ENCODE data around the gene DNMT3A. TPM values are rescaled to one million over a fixed set of nuclear protein-coding genes. Genes with fewer than 3 reads are reported as not detected.
A peak's percentile ranks its signal among the peaks of the same experiment; 100 is the strongest.

The DNMT3A gene
- total RNA-seq, 1 experiment from 2014 or later, result 12.2 TPM

DNA sequence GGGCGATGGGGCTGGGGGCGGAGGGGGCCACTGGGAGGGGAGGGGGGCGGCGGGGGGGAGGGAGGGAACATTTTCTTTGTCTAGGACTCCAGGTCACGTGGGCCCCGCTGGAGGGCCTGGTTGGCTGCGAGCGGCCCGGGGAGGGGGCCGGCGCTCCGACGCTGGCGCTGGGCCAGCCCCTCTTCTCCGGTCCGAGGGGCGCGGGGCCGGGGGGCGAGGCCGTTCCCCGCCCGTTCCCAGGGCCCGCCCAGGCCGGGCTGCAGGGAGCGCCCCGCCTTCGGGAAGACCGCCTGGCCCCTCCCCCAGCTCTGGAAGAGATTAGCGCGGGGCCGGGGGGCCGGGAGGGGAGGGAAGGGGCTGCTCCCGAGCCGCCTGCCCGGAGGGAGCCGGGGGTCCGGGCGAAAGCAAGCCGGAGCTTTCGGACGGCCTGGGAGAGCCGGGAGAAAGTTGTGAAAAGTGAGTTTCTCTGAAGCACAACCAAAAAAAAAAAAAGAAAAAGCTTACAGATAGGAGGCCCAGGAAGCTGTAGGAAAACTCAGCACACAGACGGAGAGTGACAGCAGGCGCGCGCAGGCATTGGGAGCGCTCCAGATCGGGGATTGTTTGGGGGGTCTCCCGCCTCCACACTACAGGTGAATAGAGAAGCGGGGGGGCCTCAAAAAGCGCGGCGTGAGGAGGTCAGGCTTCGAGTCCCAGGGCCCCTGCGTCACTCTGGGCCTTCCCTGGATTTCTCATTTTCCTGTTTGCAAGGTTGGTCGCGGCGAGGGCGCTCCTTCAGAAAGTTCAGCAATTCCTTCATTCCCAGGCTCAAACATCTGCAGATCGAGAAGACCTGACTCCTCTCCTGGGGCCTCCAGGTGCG is 89.2 kb downstream of the DNMT3A start:
- no peaks in the 10 kb centered on the region for H3K27me3 ChIP-seq (ENCODE audit: low read length)
- ChIA-PET POLR2A (ENCODE audit: unreplicated experiment) (interaction anchor here (0.6 kb wide), 1 partner anchor 10 kb away, joined by 7 read pairs; no protein-coding TSS in a partner anchor), CTCF (interaction anchor here (1.0 kb wide), 1 partner anchor 109 kb away, joined by 3 read pairs; no protein-coding TSS in a partner anchor)
- intact Hi-C loops (cut with micrococcal nuclease), result no loop called here
- ATAC-seq (peak; percentile 67), DNase-seq (peak; percentile 55)
- no peak overlapping the region for H3K27ac ChIP-seq (ENCODE audit: low read length)
- H4K20me1 ChIP-seq (ENCODE audit: low read length), result no peaks in the 10 kb centered on the region
- TF ChIP-seq EZH2phosphoT487 (IDR thresholded peaks at IDR 0.05; ENCODE audit: borderline replicate concordance, low read length), result no peak
- TF ChIP-seq, protein P1, sequence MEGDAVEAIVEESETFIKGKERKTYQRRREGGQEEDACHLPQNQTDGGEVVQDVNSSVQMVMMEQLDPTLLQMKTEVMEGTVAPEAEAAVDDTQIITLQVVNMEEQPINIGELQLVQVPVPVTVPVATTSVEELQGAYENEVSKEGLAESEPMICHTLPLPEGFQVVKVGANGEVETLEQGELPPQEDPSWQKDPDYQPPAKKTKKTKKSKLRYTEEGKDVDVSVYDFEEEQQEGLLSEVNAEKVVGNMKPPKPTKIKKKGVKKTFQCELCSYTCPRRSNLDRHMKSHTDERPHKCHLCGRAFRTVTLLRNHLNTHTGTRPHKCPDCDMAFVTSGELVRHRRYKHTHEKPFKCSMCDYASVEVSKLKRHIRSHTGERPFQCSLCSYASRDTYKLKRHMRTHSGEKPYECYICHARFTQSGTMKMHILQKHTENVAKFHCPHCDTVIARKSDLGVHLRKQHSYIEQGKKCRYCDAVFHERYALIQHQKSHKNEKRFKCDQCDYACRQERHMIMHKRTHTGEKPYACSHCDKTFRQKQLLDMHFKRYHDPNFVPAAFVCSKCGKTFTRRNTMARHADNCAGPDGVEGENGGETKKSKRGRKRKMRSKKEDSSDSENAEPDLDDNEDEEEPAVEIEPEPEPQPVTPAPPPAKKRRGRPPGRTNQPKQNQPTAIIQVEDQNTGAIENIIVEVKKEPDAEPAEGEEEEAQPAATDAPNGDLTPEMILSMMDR (conservative IDR thresholded peaks at IDR 0.05; ENCODE audit: low read depth, low read length), result no peak
- no peak for TF ChIP-seq EZH2 (IDR thresholded peaks at IDR 0.05; ENCODE audit: low read length, unreplicated experiment)
- peak overlapping the region; percentile 70 for H3K4me3 ChIP-seq (ENCODE audit: low read length)
- no peaks in the 10 kb centered on the region for H3K9me2 ChIP-seq (replicated peaks; ENCODE audit: low read length)
- no TSS peak for BruUV-seq (replicated peaks)
- peak overlapping the region; percentile 98 for H2AFZ ChIP-seq (ENCODE audit: low read length)
- H3K9me3 ChIP-seq (ENCODE audit: low read length), result no peaks in the 10 kb centered on the region
- H3F3A ChIP-seq (ENCODE audit: low read length, unreplicated experiment), result no peaks in the 10 kb centered on the region
- peak overlapping the region; percentile 80 for H3K9ac ChIP-seq (ENCODE audit: low read length)
- peaks cover 18% of the 10 kb centered on the region; the same call in 1 of the 2 replicates for H3K79me2 ChIP-seq (ENCODE audit: low read length)
- H3K4me1 ChIP-seq (ENCODE audit: insufficient read depth, low read length), result peaks cover 11% of the 10 kb centered on the region; the same call in 1 of the 2 replicates
- H3K36me3 ChIP-seq (ENCODE audit: low read depth, low read length), result no peaks in the 10 kb centered on the region
- H3K4me2 ChIP-seq (ENCODE audit: low read length), result peak overlapping the region; percentile 97

DNA sequence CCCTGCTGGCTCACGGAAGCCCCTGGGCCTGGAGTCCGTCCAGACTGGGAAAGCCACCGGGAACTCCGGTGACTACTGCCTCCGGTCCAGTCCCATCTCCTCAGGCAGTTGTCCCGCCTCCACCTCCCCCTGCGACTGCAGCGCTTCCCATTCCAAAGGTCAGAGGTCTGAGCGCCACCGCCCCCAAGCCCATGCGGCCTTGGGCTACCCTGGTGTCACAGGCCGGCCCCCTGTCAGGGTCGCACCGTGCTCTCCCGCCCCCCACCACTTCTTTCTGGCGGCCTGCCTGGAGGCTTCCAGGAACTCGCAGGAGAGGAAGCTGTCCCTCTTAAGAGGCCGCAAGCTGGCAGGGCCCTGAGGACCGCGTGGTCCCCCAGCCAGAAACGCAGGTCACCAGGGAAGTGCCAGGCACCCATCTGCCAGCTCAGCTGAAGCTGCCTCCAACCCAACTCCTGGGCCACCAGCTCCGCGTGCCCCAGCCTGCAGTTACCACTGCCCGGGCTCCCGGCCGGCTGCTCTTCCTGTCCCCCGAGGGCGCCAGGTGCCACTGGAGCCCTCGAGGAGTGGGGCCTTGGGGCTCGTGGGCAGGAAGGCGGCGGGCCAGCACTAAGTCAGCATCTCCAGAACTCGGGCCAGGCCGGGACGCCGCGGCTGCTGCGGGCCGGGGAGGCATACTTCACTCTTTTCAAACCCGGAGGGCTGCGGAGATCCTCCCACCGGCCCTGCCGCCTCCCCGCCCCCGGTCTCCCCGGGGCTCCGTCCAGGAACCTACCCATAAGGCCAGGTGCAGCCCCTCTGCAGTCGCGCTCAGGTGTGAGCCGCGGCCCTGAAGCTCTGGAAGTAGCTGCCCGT is 90.1 kb downstream of the DNMT3A start:
- Histone ChIP-seq H3K4me3 (ENCODE audit: low read length) (peak overlapping the region; percentile 70), H3F3A (ENCODE audit: low read length, unreplicated experiment) (no peaks in the 10 kb centered on the region), H3K9ac (ENCODE audit: low read length) (peak overlapping the region; percentile 80), H3K4me1 (ENCODE audit: insufficient read depth, low read length) (peaks cover 11% of the 10 kb centered on the region; the same call in 1 of the 2 replicates), H4K20me1 (ENCODE audit: low read length) (no peaks in the 10 kb centered on the region), H2AFZ (ENCODE audit: low read length) (peak overlapping the region; percentile 98), H3K79me2 (ENCODE audit: low read length) (peaks cover 18% of the 10 kb centered on the region; the same call in 1 of the 2 replicates), H3K9me2 (replicated peaks; ENCODE audit: low read length) (no peaks in the 10 kb centered on the region), H3K4me2 (ENCODE audit: low read length) (peak overlapping the region; percentile 97), H3K36me3 (ENCODE audit: low read depth, low read length) (no peaks in the 10 kb centered on the region), H3K9me3 (ENCODE audit: low read length) (no peaks in the 10 kb centered on the region), H3K27me3 (ENCODE audit: low read length) (no peaks in the 10 kb centered on the region), H3K27ac (ENCODE audit: low read length) (peak overlapping the region; percentile 16; the same call in 1 of the 2 replicates)
- POLR2A ChIA-PET (ENCODE audit: unreplicated experiment), result interaction anchor here (0.5 kb wide), 1 partner anchor 210 kb away, joined by 10 read pairs; no protein-coding TSS in a partner anchor
- TF ChIP-seq, protein P1 (conservative IDR thresholded peaks at IDR 0.05; ENCODE audit: low read depth, low read length), result no peak
- TF ChIP-seq EZH2 (IDR thresholded peaks at IDR 0.05; ENCODE audit: low read length, unreplicated experiment), result no peak
- no peak for TF ChIP-seq EZH2phosphoT487 (IDR thresholded peaks at IDR 0.05; ENCODE audit: borderline replicate concordance, low read length)
- ATAC-seq, result peak; percentile 66
- intact Hi-C loops (cut with micrococcal nuclease), result no loop called here
- peak; percentile 30 for DNase-seq
- CTCF ChIA-PET, result no interaction called here
- no TSS peak for BruUV-seq (replicated peaks)

All from PC-3 (cell line).